A204.1 (cell line): ENCODE measurements around the gene ADORA2B.
A peak's percentile ranks its signal among the peaks of the same experiment; 100 is the strongest.

ENCODE experiments used
- FAIRE-seq: peaks from 2 replicates; lab custom pipeline; 2012; peaks lifted over from hg19 to GRCh38; lab: Jason Lieb, UNC

The ADORA2B gene

DNA sequence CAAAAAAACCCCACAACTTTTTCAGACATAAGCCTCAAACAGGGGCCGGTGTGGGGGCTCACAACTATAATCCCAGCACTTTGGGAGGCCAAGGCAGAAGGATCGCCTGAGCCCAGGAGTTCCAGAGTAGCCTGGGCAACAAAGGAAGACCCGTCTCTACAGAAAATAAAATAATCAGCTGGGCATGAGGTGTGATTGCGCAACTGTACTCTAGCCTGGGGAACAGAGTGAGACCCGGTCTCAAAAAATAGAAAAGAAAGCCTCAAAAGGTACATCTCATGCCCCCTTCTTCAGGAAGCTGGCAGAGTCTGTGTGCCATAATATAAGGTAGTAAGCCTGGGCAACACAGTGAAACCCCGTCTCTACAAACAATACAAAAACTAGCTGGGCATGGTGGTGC, 51.4 kb downstream of the ADORA2B start:
- FAIRE-seq = no peak

GRCh38 chr17:15998031-15998562, 53.2 kb downstream of the ADORA2B start:
- FAIRE-seq = no peak

DNA sequence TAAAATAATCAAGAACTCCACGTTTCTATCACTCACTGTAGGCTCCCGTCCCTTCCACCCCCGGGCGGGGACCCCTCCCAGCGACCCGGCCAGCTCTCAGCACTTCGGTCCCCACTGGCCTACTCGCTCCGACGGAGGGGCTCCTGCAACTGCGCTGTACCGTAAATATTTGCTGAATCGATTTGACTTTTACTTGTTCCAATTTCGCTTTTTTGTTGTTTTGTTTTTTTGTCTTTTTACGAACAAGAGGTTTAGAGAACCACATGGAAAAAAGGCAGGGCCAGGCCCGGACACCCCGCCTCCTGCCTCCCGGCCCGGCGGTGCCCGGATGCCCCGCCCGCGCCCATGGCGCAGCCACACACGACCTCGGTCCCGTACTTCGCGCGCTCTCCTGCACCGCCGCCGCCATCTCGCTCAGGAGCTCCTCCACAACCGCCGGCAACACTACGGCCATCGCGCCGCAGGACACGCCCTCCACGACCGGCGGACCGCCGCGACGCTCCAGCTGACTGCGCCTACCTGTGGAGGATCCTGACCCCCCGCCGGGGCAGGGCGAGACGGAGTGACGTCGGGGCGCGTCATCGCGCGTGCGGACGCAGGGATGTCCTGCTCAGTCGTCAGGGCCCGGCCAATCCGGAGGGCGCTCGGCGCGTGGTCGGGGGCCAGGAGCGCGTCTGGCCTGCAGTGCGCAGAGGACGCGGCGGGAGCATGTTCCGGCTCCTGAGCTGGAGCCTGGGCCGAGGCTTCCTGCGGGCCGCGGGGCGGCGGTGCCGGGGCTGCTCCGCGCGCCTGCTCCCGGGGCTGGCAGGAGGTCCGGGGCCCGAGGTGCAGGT, 54.4 kb downstream of the ADORA2B start, which contains the start of the genes TTC19 and ZSWIM7:
Gene TTC19 (plus strand): TSS at position 684 of the 833 bp plus-strand sequence. CDS start 25 bp downstream, at position 709.
Gene ZSWIM7 (minus strand): TSS at position 564 of the 833 bp plus-strand sequence. CDS start 110 bp downstream, at position 454.
- FAIRE-seq = no peak

DNA sequence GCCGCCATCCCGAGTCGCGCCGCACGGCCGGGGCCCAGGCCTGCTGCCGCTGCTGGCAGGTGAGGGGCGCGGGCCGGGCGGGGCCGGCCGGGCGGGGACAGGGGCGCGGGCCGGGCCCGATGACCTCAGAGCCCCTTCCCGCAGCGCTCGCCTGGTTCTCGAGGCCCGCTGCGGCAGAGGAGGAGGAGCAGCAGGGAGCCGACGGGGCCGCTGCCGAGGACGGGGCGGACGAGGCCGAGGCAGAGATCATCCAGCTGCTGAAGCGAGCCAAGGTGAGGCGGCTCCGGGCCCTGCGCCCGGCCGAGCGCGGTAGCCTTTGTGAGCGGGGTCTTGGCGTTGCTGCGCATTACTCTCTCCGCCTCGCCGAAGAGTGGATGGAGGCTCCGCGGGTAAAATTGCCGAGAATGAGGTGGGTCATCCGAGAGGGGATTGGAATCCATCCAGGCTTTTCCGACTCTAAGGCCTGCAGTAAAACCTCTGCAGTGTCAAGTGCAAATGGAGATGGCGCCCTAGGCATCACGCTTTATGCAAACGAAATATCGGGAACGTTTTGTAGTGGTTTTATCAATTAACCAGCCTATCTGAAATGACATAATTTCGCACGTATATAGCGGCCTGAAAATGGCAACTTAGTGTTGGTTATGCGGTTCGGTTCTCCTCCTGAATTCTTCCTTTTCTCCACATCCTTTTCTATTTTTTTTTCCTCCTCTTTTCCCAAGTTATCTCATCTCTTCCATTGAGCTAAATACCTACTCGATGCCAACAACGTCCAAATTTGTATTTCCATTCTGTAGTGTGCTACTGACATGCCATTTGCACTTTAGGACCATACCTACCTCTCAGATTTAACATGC, 55.3 kb downstream of the ADORA2B start:
- FAIRE-seq = no peak

- FAIRE-seq = no peak
Measured at GRCh38 chr17:16001226-16001897, 56.4 kb downstream of the ADORA2B start.

- no peak for FAIRE-seq
Measured at GRCh38 chr17:16002708-16003260, 57.9 kb downstream of the ADORA2B start.

- no peak for FAIRE-seq
Measured at GRCh38 chr17:16003841-16004240, 58.9 kb downstream of the ADORA2B start.

GRCh38 chr17:16005636-16006035, 60.7 kb downstream of the ADORA2B start:
- no peak for FAIRE-seq

DNA sequence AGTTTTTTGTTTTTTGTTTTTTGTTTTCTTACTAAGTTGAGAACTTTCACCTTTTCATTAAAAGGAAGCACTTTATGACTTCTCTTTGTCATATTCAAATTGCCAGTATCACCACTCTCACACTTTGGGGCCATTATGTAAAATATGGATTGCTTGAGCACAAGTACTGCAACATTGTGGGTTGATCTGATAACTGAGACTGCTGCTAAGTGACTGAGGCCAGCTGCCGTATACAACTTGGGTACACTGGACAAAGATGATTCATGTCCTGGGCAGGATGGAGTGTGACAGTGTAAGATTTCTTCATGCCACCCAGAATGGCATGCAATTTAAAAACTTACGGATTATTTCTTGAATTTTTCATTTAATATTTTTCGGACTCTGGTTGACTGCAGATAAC, 62.5 kb downstream of the ADORA2B start:
- no peak for FAIRE-seq

- peak; percentile 27 for FAIRE-seq
Measured at GRCh38 chr17:16013943-16014407, 69.0 kb downstream of the ADORA2B start.

DNA sequence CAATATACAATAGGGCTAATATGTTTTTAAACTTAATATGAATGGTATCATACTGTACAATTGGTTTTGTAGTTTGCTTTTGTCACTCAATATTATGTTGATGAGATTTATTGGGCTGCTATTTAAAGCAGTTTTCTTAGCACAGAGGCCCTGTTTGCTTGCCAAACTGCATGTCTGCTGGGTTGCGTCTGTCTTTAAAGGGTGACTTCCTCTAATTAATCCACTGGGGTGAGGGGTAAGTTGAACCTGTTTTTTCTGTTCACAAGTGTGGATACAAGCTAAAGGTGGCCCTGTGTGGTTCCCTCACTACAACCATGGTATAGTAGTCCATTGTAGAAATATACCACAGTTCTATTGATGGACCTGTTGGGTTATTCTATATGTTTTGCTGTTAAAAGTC, 74.4 kb downstream of the ADORA2B start:
- FAIRE-seq = no peak

GRCh38 chr17:16023881-16024280, 79.0 kb downstream of the ADORA2B start:
- no peak for FAIRE-seq

DNA sequence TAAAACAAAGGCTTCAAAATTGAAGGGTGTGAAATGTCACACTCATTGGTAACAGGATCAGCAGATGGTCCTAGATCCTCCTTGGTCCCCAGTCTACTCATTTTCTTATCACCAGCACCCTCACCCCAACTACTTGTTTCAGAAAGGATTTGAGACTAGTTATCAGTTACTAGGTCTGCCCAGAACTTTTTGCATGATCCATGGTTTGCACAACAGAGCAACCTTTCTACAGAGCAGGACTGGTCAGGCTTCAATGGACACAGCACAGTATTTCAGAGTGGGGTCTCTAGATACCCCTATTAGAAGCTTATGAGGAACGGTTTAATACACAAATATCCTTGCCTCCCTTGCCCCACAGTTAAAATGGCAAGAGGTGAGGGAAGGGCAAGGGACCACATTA, 80.3 kb downstream of the ADORA2B start:
- FAIRE-seq = no peak
